H9 (cell line): ENCODE measurements around the gene NBEA. TPM values are rescaled to one million over a fixed set of nuclear protein-coding genes. Genes with fewer than 3 reads are reported as not detected.

Experiments used
- DNase-seq: peaks from one replicate; pipeline ENCODE4 v3.0.0-alpha.2; 2017
- H2AFZ ChIP-seq: one replicate; pipeline ENCODE4 v1.6.1; 2013; ENCODE audit warnings: mild to moderate bottlenecking, low read length, control low read depth, moderate library complexity
- H2AK5ac ChIP-seq: 2 replicates; pipeline ENCODE4 v1.6.1; 2013; ENCODE audit warnings: low read length, control low read depth, mixed read lengths; ENCODE audit not compliant: insufficient read length
- H2BK120ac ChIP-seq: one replicate; pipeline ENCODE4 v1.6.1; 2013; ENCODE audit warnings: low read depth, mild to moderate bottlenecking, low read length, control low read depth, inconsistent platforms; ENCODE audit not compliant: poor library complexity, severe bottlenecking
- H2BK12ac ChIP-seq: 2 replicates; pipeline ENCODE4 v1.6.1; 2013; ENCODE audit warnings: low read length, control low read depth, mixed read lengths, low read depth; ENCODE audit not compliant: insufficient read length
- H2BK15ac ChIP-seq: 2 replicates; pipeline ENCODE4 v1.6.1; 2013; ENCODE audit warnings: low read depth, low read length, control low read depth
- H2BK20ac ChIP-seq: one replicate; pipeline ENCODE4 v1.6.1; 2013; ENCODE audit warnings: low read depth, mild to moderate bottlenecking, low read length, control low read depth, inconsistent platforms; ENCODE audit not compliant: poor library complexity, severe bottlenecking
- H2BK5ac ChIP-seq: 2 replicates; pipeline ENCODE4 v1.6.1; 2013; ENCODE audit warnings: low read length, control low read depth, mixed read lengths; ENCODE audit not compliant: insufficient read length
- H3K14ac ChIP-seq: 2 replicates; pipeline ENCODE4 v1.6.1; 2013; ENCODE audit warnings: low read length, control low read depth; ENCODE audit not compliant: insufficient read depth
- H3K18ac ChIP-seq: 2 replicates; pipeline ENCODE4 v1.6.1; 2013; ENCODE audit warnings: low read depth, mild to moderate bottlenecking, mixed read lengths, low read length, control low read depth; ENCODE audit not compliant: insufficient read length
- H3K23ac ChIP-seq: 2 replicates; pipeline ENCODE4 v1.6.1; 2013; ENCODE audit warnings: low read length, control low read depth, mixed read lengths, low read depth; ENCODE audit not compliant: insufficient read length
- H3K23me2 ChIP-seq: 2 replicates; pipeline ENCODE4 v1.6.1; 2013; ENCODE audit warnings: low read depth, mild to moderate bottlenecking, mixed read lengths, low read length, control low read depth; ENCODE audit not compliant: insufficient read length, poor library complexity, severe bottlenecking
- H3K27ac ChIP-seq: 2 replicates; pipeline ENCODE4 v1.5.1; 2013; ENCODE audit warnings: low read length, control low read depth, mixed read lengths, low read depth; ENCODE audit not compliant: insufficient read length
- H3K27me3 ChIP-seq: 2 replicates; pipeline ENCODE4 v1.6.1; 2013; ENCODE audit warnings: low read length, control low read depth, inconsistent platforms; ENCODE audit not compliant: insufficient read depth
- H3K4ac ChIP-seq: 2 replicates; pipeline ENCODE4 v1.6.1; 2013; ENCODE audit warnings: low read depth, mild to moderate bottlenecking, control low read depth, inconsistent platforms, low read length, moderate library complexity
- H3K4me1 ChIP-seq: 2 replicates; pipeline ENCODE4 v1.6.1; 2013; ENCODE audit warnings: low read length, control low read depth, inconsistent platforms; ENCODE audit not compliant: insufficient read depth
- H3K4me2 ChIP-seq: 2 replicates; pipeline ENCODE4 v1.6.1; 2013; ENCODE audit warnings: low read length, control low read depth, mixed read lengths; ENCODE audit not compliant: insufficient read length, insufficient read depth
- H3K56ac ChIP-seq: 2 replicates; pipeline ENCODE4 v1.6.1; 2013; ENCODE audit warnings: low read depth, mild to moderate bottlenecking, mixed read lengths, low read length, control low read depth; ENCODE audit not compliant: insufficient read length
- H3K79me1 ChIP-seq: 2 replicates; pipeline ENCODE4 v1.6.1; 2013; ENCODE audit warnings: low read depth, mild to moderate bottlenecking, moderate library complexity, low read length, control low read depth, inconsistent platforms; ENCODE audit not compliant: insufficient read depth, poor library complexity, severe bottlenecking
- H3K79me2 ChIP-seq: 2 replicates; pipeline ENCODE4 v1.6.1; 2013; ENCODE audit warnings: low read length, control low read depth, inconsistent platforms; ENCODE audit not compliant: insufficient read depth
- H3K9ac ChIP-seq: 2 replicates; pipeline ENCODE4 v1.6.1; 2013; ENCODE audit warnings: low read length, control low read depth, mixed read lengths; ENCODE audit not compliant: insufficient read length; ENCODE audit errors: extremely low read depth
- H3K9me3 ChIP-seq: one replicate; pipeline ENCODE4 v1.6.1; 2013; ENCODE audit warnings: low read depth, low read length, inconsistent platforms; ENCODE audit not compliant: control insufficient read depth
- H3T11ph ChIP-seq: one replicate; pipeline ENCODE4 v1.6.1; 2013; ENCODE audit warnings: mild to moderate bottlenecking, low read length, control low read depth, inconsistent platforms
- H4K20me1 ChIP-seq: one replicate; pipeline ENCODE4 v1.6.1; 2013; ENCODE audit not compliant: control insufficient read depth, insufficient read length, insufficient read depth
- H4K5ac ChIP-seq: 2 replicates; pipeline ENCODE4 v1.6.1; 2013; ENCODE audit warnings: low read depth, mild to moderate bottlenecking, mixed read lengths, low read length, control low read depth; ENCODE audit not compliant: insufficient read length
- H4K8ac ChIP-seq: replicated peaks from 2 replicates; pipeline ENCODE4 v1.6.1; 2013; ENCODE audit warnings: low read length, control low read depth, mixed read lengths, low read depth; ENCODE audit not compliant: insufficient read length
- H4K91ac ChIP-seq: 2 replicates; pipeline ENCODE4 v1.6.1; 2013; ENCODE audit warnings: low read depth, mild to moderate bottlenecking, moderate library complexity, mixed read lengths, low read length, control low read depth; ENCODE audit not compliant: insufficient read length
- H3K27ac Mint-ChIP-seq, 3 experiments: 2 replicates in 2 of 3; 3 replicates in 1 of 3; pipeline ENCODE4 v1.8.0; 2020 to 2021; ENCODE audit warnings: mixed read lengths in 3 of 3, mild to moderate bottlenecking in 1 of 3, moderate library complexity in 1 of 3
- H3K27me3 Mint-ChIP-seq: 2 replicates; pipeline ENCODE4 v1.8.0; 2021; ENCODE audit warnings: low read depth, mild to moderate bottlenecking, moderate library complexity, mixed read lengths
- H3K36me3 Mint-ChIP-seq, 3 experiments: 2 replicates in 2 of 3; 3 replicates in 1 of 3; pipeline ENCODE4 v1.8.0; 2020 to 2021; ENCODE audit warnings: low read depth in 3 of 3, mixed read lengths in 3 of 3; ENCODE audit not compliant: insufficient read depth in 1 of 3
- H3K4me1 Mint-ChIP-seq, 2 experiments: 2 replicates each; pipeline ENCODE4 v1.8.0; 2020; ENCODE audit warnings: mixed read lengths in 2 of 2
- H3K4me3 Mint-ChIP-seq, 2 experiments: 2 replicates in 1 of 2; 3 replicates in 1 of 2; pipeline ENCODE4 v1.8.0; 2020 to 2021; ENCODE audit warnings: mild to moderate bottlenecking in 2 of 2, mixed read lengths in 2 of 2, moderate library complexity in 1 of 2
- H3K9me3 Mint-ChIP-seq, 2 experiments: 2 replicates in 1 of 2; 3 replicates in 1 of 2; pipeline ENCODE4 v1.8.0; 2020; ENCODE audit warnings: mild to moderate bottlenecking in 2 of 2, mixed read lengths in 2 of 2, moderate library complexity in 1 of 2
- CTCF ChIP-seq: fragments of 200-600 bp; sonication (generic); conservative IDR thresholded peaks from 3 replicates; pipeline ENCODE4 v1.8.0; 2021; ENCODE audit warnings: antibody characterized with exemption, mild to moderate bottlenecking
- WGBS: extraction: QIAGEN DNeasy Blood & Tissue Kit; methylation state at CpG from one replicate; pipeline ENCODE4 v1.1.7; 2013; ENCODE audit warnings: missing lambda C conversion rate, low lambda C conversion rate, mixed read lengths; ENCODE audit not compliant: insufficient read length; ENCODE audit errors: extremely low coverage; 5-methylcytosine and 5-hydroxymethylcytosine counted together
- total RNA-seq: library from RNA; stranded (reverse); gene quantifications from 2 replicates; pipeline ENCODE4 v1.2.1, GENCODE V29; 2021

Gene NBEA
- total RNA-seq, 1 experiment from 2014 or later, result 17.3 TPM

DNA sequence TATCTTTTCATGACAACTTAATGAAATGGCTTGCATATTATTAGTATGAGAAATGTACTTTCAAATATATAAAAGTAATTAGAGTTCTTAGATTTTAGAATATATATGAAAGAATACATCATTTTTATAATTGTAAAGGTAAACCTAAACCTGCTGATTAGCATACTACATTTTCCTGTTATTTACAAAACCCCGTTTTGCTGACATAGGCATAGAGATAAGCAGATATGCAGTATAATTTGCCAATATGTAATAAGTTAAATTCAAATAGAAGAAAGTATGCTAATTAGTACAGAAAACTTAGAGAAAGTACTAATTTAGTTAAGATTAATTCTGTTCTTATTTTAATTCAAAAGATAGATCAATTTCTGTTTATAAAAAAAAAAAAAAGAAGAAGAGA lies 513.0 kb downstream of the NBEA start:
- no peaks in the 10 kb centered on the region for H3K27me3 Mint-ChIP-seq

More for the DNA sequence above, 513.0 kb downstream of the NBEA start:
- Histone ChIP-seq H3K23ac (no peak overlapping the region), H4K91ac (no peak overlapping the region), H2BK120ac (no peak overlapping the region), H2AFZ (no peak overlapping the region), H3K27ac (no peak overlapping the region), H2BK12ac (no peak overlapping the region), H3K9me3 (no peaks in the 10 kb centered on the region), H3K4me1 (no peaks in the 10 kb centered on the region), H3K4ac (no peak overlapping the region), H3K4me2 (no peak overlapping the region), H2BK20ac (no peak overlapping the region), H4K5ac (no peak overlapping the region), H3K27me3 (no peaks in the 10 kb centered on the region), H2AK5ac (no peak overlapping the region), H3K23me2 (no peaks in the 10 kb centered on the region), H3T11ph (no peak overlapping the region), H4K8ac (no peak overlapping the region), H3K79me1 (no peaks in the 10 kb centered on the region), H3K79me2 (no peaks in the 10 kb centered on the region), H4K20me1 (no peaks in the 10 kb centered on the region), H3K56ac (no peak overlapping the region), H3K14ac (no peak overlapping the region), H3K18ac (no peak overlapping the region), H2BK5ac (no peak overlapping the region), H2BK15ac (no peak overlapping the region), H3K9ac (no peak overlapping the region)
- H3K4me1 Mint-ChIP-seq, result no peaks in the 10 kb centered on the region
- TF ChIP-seq CTCF, result no peak
- DNase-seq, result no peak
- no peaks in the 10 kb centered on the region; a peak in 1 of 7 replicates for H3K36me3 Mint-ChIP-seq
- no peaks in the 10 kb centered on the region for H3K9me3 Mint-ChIP-seq
- no peak overlapping the region for H3K27ac Mint-ChIP-seq
- WGBS, result no CpG with 5 or more reads among the region's 1 CpG
- H3K4me3 Mint-ChIP-seq, result no peak overlapping the region
